ENCODE results near the gene WWOX.

- TF ChIP-seq CREB5 (CRISPR knock-in tag; IDR thresholded peaks at IDR 0.05; ENCODE audit: low read depth) (no peak), ESRRG (CRISPR knock-in tag; IDR thresholded peaks at IDR 0.05) (no peak), ARNTL (CRISPR knock-in tag; IDR thresholded peaks at IDR 0.05; ENCODE audit: borderline replicate concordance, low read depth) (no peak), GLIS3 (CRISPR knock-in tag; IDR thresholded peaks at IDR 0.05) (no peak), ZFP30 (CRISPR knock-in tag; IDR thresholded peaks at IDR 0.05) (no peak), OSR1 (CRISPR knock-in tag; IDR thresholded peaks at IDR 0.05) (no peak), RARB (CRISPR knock-in tag; IDR thresholded peaks at IDR 0.05) (no peak), ZNF8 (CRISPR knock-in tag; IDR thresholded peaks at IDR 0.05) (no peak), ZNF70 (CRISPR knock-in tag; IDR thresholded peaks at IDR 0.05) (no peak), PPARA (CRISPR knock-in tag; IDR thresholded peaks at IDR 0.05; ENCODE audit: borderline replicate concordance) (no peak), SNAI2 (CRISPR knock-in tag; IDR thresholded peaks at IDR 0.05) (no peak)
Measured at GRCh38 chr16:79107301-79107700, 1007.8 kb downstream of the WWOX start.

All from SK-N-SH treated with all-trans-retinoic acid at 6 μM for 48 hours (cell line).